ENCODE data around the gene DPH2.

DNA sequence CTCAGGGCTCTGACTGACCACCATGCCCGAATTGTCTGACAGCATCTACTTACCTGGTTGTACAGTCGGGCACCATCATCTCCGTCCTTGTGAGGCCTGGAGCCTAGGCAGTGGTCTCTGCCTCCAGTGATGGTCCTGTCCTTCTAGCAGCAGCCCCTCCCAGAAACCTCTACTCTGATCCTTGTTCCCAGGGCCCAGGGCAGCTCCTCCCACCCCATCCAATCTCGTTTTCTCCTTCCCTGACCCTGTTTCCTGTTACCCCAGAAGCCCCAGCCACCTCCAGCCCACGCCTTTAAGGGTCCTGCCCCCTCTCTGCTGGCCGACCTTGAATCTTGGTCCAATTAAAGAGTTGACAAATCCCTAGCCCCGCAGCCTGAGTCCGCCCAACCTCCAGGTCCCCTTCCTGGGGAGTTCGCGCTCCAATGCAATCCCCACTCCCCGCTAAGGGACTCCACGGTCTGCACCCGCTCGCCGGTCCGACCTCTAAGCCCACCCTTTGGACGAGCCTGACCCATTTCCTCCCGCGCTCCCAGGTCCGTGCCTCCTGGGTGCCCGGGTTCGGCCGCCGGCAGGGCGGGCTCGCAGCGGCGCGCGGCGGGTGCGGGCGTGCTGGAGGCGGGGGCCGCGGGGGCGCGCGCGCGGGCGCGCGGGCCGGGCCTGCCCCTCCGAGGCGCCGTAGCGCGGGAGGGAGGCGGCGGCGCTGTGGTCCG, 8.9 kb downstream of the DPH2 start, which contains the start of gene B4GALT2:
- TF ChIP-seq EZH2 (IDR thresholded peaks at IDR 0.05; ENCODE audit: borderline replicate concordance, insufficient read depth, low read length, poor library complexity, severe bottlenecking) = no peak
- TF ChIP-seq, protein P1, sequence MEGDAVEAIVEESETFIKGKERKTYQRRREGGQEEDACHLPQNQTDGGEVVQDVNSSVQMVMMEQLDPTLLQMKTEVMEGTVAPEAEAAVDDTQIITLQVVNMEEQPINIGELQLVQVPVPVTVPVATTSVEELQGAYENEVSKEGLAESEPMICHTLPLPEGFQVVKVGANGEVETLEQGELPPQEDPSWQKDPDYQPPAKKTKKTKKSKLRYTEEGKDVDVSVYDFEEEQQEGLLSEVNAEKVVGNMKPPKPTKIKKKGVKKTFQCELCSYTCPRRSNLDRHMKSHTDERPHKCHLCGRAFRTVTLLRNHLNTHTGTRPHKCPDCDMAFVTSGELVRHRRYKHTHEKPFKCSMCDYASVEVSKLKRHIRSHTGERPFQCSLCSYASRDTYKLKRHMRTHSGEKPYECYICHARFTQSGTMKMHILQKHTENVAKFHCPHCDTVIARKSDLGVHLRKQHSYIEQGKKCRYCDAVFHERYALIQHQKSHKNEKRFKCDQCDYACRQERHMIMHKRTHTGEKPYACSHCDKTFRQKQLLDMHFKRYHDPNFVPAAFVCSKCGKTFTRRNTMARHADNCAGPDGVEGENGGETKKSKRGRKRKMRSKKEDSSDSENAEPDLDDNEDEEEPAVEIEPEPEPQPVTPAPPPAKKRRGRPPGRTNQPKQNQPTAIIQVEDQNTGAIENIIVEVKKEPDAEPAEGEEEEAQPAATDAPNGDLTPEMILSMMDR (IDR thresholded peaks at IDR 0.05; ENCODE audit: poor library complexity, severe bottlenecking) = no peak
- TF ChIP-seq MXI1 (conservative IDR thresholded peaks at IDR 0.05; ENCODE audit: poor library complexity, severe bottlenecking) = no peak
- TF ChIP-seq POLR2AphosphoS5 (IDR thresholded peaks at IDR 0.05) = peak; percentile 48
- TF ChIP-seq TAF1 (IDR thresholded peaks at IDR 0.05; ENCODE audit: low read depth) = no peak
- no peak for TF ChIP-seq RAD21 (conservative IDR thresholded peaks at IDR 0.05)
- no peak for TF ChIP-seq EP300 (conservative IDR thresholded peaks at IDR 0.05; ENCODE audit: poor library complexity, severe bottlenecking)
- no peak for TF ChIP-seq SMC3 (conservative IDR thresholded peaks at IDR 0.05; ENCODE audit: poor library complexity)
- TF ChIP-seq, protein P2, sequence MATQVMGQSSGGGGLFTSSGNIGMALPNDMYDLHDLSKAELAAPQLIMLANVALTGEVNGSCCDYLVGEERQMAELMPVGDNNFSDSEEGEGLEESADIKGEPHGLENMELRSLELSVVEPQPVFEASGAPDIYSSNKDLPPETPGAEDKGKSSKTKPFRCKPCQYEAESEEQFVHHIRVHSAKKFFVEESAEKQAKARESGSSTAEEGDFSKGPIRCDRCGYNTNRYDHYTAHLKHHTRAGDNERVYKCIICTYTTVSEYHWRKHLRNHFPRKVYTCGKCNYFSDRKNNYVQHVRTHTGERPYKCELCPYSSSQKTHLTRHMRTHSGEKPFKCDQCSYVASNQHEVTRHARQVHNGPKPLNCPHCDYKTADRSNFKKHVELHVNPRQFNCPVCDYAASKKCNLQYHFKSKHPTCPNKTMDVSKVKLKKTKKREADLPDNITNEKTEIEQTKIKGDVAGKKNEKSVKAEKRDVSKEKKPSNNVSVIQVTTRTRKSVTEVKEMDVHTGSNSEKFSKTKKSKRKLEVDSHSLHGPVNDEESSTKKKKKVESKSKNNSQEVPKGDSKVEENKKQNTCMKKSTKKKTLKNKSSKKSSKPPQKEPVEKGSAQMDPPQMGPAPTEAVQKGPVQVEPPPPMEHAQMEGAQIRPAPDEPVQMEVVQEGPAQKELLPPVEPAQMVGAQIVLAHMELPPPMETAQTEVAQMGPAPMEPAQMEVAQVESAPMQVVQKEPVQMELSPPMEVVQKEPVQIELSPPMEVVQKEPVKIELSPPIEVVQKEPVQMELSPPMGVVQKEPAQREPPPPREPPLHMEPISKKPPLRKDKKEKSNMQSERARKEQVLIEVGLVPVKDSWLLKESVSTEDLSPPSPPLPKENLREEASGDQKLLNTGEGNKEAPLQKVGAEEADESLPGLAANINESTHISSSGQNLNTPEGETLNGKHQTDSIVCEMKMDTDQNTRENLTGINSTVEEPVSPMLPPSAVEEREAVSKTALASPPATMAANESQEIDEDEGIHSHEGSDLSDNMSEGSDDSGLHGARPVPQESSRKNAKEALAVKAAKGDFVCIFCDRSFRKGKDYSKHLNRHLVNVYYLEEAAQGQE (IDR thresholded peaks at IDR 0.05; ENCODE audit: borderline replicate concordance) = no peak
